Parathyroid adenoma (tissue), 2 donors: ENCODE measurements around the gene TEF.

Experiments
- H2AFZ ChIP-seq: fragments of 300-600 bp; sonication (generic); one replicate; pipeline ENCODE4 v1.7.0; 2017; ENCODE audit warnings: antibody characterized with exemption, mild to moderate bottlenecking
- H3K27ac ChIP-seq: fragments of 300-600 bp; sonication (generic); one replicate; pipeline ENCODE4 v1.7.0; 2017
- H3K27me3 ChIP-seq: fragments of 300-600 bp; sonication (generic); one replicate; pipeline ENCODE4 v1.7.0; 2017; ENCODE audit warnings: low read length; ENCODE audit not compliant: control insufficient read depth, insufficient read depth
- H3K36me3 ChIP-seq: fragments of 300-600 bp; sonication (generic); one replicate; pipeline ENCODE4 v1.7.0; 2017; ENCODE audit warnings: low read length; ENCODE audit not compliant: control insufficient read depth, insufficient read depth
- H3K4me1 ChIP-seq: fragments of 300-600 bp; sonication (generic); one replicate; pipeline ENCODE4 v1.7.0; 2017; ENCODE audit warnings: control low read depth
- H3K4me2 ChIP-seq: fragments of 300-600 bp; sonication (generic); one replicate; pipeline ENCODE4 v1.7.0; 2017; ENCODE audit warnings: low read length
- H3K4me3 ChIP-seq: fragments of 300-600 bp; sonication (generic); one replicate; pipeline ENCODE4 v1.7.0; 2017; ENCODE audit warnings: low read depth, low read length
- H3K79me2 ChIP-seq: fragments of 300-600 bp; sonication (generic); one replicate; pipeline ENCODE4 v1.7.0; 2017; ENCODE audit warnings: control low read depth
- H3K9ac ChIP-seq: fragments of 300-600 bp; sonication (generic); one replicate; pipeline ENCODE4 v1.7.0; 2017; ENCODE audit warnings: mild to moderate bottlenecking
- H3K9me3 ChIP-seq: fragments of 300-600 bp; sonication (generic); one replicate; pipeline ENCODE4 v1.7.0; 2017; ENCODE audit warnings: low read length; ENCODE audit not compliant: control insufficient read depth
- TF ChIP-seq, protein P1 (sequence below): fragments of 300-600 bp; sonication (generic); IDR thresholded peaks from one replicate; pipeline ENCODE4 v1.7.0; 2017; ENCODE audit warnings: antibody characterized with exemption, mild to moderate bottlenecking
- donor health status: primary hyperparathyroidism.

Gene TEF

DNA sequence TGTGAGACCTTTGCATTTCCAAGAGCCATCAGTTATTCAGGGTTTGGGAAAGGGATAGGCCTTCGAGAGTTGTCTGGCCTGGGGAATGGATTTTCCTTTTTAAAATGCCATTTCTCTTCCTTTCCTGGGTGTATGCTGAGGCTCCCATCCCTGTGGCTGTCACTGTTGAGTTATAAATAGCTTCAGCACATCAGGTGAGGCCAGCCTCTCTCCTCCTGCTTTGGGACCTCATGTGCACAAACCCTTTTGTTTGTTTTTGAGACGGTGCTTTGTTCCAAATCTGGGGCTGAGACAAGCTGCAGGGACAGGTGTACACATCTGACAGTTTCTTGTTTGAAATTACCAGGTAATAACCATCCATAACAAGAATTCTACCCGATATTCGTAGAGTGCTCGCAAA, 1.3 kb downstream of the TEF start:
- TF ChIP-seq, protein P1, sequence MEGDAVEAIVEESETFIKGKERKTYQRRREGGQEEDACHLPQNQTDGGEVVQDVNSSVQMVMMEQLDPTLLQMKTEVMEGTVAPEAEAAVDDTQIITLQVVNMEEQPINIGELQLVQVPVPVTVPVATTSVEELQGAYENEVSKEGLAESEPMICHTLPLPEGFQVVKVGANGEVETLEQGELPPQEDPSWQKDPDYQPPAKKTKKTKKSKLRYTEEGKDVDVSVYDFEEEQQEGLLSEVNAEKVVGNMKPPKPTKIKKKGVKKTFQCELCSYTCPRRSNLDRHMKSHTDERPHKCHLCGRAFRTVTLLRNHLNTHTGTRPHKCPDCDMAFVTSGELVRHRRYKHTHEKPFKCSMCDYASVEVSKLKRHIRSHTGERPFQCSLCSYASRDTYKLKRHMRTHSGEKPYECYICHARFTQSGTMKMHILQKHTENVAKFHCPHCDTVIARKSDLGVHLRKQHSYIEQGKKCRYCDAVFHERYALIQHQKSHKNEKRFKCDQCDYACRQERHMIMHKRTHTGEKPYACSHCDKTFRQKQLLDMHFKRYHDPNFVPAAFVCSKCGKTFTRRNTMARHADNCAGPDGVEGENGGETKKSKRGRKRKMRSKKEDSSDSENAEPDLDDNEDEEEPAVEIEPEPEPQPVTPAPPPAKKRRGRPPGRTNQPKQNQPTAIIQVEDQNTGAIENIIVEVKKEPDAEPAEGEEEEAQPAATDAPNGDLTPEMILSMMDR, result no peak
- peak overlapping the region; percentile 96 for H3K4me3 ChIP-seq
- no peaks in the 10 kb centered on the region for H3K36me3 ChIP-seq
- H3K27me3 ChIP-seq, result no peaks in the 10 kb centered on the region
- H3K4me1 ChIP-seq, result peaks cover 7% of the 10 kb centered on the region
- H3K9me3 ChIP-seq, result no peaks in the 10 kb centered on the region
- H3K27ac ChIP-seq, result peak overlapping the region; percentile 96
- peak overlapping the region; percentile 94 for H3K4me2 ChIP-seq
- no peaks in the 10 kb centered on the region for H3K79me2 ChIP-seq
- no peak overlapping the region for H2AFZ ChIP-seq
- no peak overlapping the region for H3K9ac ChIP-seq

DNA sequence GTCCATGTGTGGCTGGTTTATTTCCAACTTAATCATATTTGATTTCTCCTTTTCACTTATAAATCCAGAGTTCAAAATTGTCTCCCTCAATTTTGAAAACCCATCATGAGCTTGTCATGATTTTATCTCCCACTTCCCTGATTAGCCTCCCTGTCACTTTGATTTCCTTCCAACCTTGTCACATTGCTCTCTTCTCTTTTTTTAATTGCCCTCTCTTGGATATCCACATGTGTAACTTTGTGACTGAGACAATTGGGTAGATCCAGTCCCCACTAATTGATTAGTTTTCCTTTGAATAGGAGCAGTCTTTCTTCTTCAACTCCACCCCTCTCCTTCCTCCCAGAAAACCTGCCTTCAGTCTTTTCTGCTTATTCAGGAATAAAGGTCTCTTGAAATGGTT, 2.4 kb downstream of the TEF start:
- Histone ChIP-seq H3K36me3 (no peaks in the 10 kb centered on the region), H3K9me3 (no peaks in the 10 kb centered on the region), H3K4me3 (no peak overlapping the region), H2AFZ (no peak overlapping the region), H3K4me1 (peaks cover 7% of the 10 kb centered on the region), H3K79me2 (no peaks in the 10 kb centered on the region), H3K9ac (no peak overlapping the region), H3K4me2 (no peak overlapping the region), H3K27ac (no peak overlapping the region), H3K27me3 (no peaks in the 10 kb centered on the region)
- TF ChIP-seq, protein P1, result no peak

DNA sequence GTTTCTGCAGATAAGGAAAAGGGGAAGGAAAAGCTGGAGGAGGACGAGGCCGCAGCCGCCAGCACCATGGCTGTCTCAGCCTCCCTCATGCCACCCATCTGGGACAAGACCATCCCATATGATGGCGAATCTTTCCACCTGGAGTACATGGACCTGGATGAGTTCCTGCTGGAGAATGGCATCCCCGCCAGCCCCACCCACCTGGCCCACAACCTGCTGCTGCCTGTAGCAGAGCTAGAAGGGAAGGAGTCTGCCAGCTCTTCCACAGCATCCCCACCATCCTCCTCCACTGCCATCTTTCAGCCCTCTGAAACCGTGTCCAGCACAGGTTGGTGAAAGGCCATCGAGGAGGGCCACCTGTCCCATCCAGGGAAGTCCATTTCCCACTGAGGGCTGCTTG, 5.6 kb downstream of the TEF start:
- no peak overlapping the region for H3K9ac ChIP-seq
- H2AFZ ChIP-seq, result no peak overlapping the region
- no peak overlapping the region for H3K27ac ChIP-seq
- no peaks in the 10 kb centered on the region for H3K79me2 ChIP-seq
- H3K4me1 ChIP-seq, result peaks cover 7% of the 10 kb centered on the region
- TF ChIP-seq, protein P1, result no peak
- no peaks in the 10 kb centered on the region for H3K27me3 ChIP-seq
- no peak overlapping the region for H3K4me2 ChIP-seq
- no peaks in the 10 kb centered on the region for H3K36me3 ChIP-seq
- H3K9me3 ChIP-seq, result no peaks in the 10 kb centered on the region
- H3K4me3 ChIP-seq, result no peak overlapping the region

DNA sequence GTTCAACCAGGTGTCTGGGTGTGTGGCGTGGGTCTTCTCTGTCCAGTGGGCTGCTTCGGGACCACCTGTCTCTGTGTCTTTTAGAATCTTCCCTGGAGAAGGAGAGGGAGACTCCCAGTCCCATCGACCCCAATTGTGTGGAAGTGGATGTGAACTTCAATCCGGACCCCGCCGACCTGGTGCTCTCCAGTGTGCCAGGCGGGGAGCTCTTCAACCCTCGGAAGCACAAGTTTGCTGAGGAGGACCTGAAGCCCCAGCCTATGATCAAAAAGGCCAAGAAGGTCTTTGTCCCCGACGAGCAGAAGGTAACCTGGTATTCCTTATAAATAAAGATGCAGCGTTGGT, 12.2 kb downstream of the TEF start:
- Histone ChIP-seq H3K4me3 (no peak overlapping the region), H3K9ac (no peak overlapping the region), H3K36me3 (no peaks in the 10 kb centered on the region), H2AFZ (no peak overlapping the region), H3K27me3 (no peaks in the 10 kb centered on the region), H3K4me1 (no peaks in the 10 kb centered on the region), H3K27ac (no peak overlapping the region), H3K4me2 (no peak overlapping the region), H3K79me2 (no peaks in the 10 kb centered on the region), H3K9me3 (no peaks in the 10 kb centered on the region)
- TF ChIP-seq, protein P1, result no peak

DNA sequence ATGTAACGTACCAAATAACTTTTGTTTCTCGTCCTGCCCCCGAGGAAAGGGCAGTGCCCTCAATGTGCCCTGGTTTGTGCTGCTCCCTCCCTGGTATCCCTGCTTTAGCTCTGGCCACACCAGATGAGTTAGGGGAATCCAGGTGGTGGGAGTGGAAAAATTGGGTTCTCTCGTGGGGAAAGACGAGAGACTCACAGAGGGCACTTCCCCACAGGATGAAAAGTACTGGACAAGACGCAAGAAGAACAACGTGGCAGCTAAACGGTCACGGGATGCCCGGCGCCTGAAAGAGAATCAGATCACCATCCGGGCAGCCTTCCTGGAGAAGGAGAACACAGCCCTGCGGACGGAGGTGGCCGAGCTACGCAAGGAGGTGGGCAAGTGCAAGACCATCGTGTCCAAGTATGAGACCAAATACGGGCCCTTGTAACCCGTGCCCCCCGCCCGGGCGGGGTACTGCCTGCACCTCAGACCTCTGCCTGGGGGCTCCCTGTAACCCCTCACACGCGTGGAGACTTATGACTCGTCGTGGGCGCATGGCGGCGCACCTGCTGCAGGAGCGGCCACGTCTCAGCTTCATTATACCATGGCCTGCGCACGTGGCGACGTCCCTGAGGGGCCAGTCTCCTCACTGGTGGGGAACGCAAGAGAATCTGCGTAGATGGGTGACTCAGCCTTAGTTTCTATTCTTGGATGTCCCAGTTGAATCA, 13.9 kb downstream of the TEF start:
- Histone ChIP-seq H3K4me3 (no peak overlapping the region), H3K9ac (no peak overlapping the region), H3K9me3 (no peaks in the 10 kb centered on the region), H3K27ac (no peak overlapping the region), H3K4me2 (no peak overlapping the region), H2AFZ (no peak overlapping the region), H3K79me2 (no peaks in the 10 kb centered on the region), H3K27me3 (no peaks in the 10 kb centered on the region), H3K4me1 (no peaks in the 10 kb centered on the region), H3K36me3 (no peaks in the 10 kb centered on the region)
- TF ChIP-seq, protein P1, result no peak
